ENCODE measurements around the gene NHEJ1. TPM values are rescaled to one million over a fixed set of nuclear protein-coding genes. Genes with fewer than 3 reads are reported as not detected.

NHEJ1 gene
- polyA plus RNA-seq, 4 donors, result 19.3 to 47.1 (median 36.6) TPM

- Histone ChIP-seq H3K4me1 (ENCODE audit: control insufficient read depth in 3 of 3, insufficient read depth in 2 of 3, low read depth in 1 of 3, low read length in 2 of 3) (peaks cover 3 to 26% (median 7%) of the 10 kb centered on the region in 3 donors), H3K36me3 (ENCODE audit: control insufficient read depth in 3 of 3, insufficient read depth in 2 of 3, low read depth in 1 of 3, low read length in 3 of 3) (peaks cover 2 to 48% (median 16%) of the 10 kb centered on the region in 3 donors), H3K27me3 (ENCODE audit: control insufficient read depth in 3 of 3, insufficient read depth in 3 of 3, low read length in 3 of 3) (no peaks in the 10 kb centered on the region), H3K9me3 (ENCODE audit: control insufficient read depth in 2 of 2, insufficient read depth in 1 of 2, low read depth in 1 of 2, low read length in 1 of 2) (no peaks in the 10 kb centered on the region), H3K4me3 (ENCODE audit: low read depth in 1 of 3, low read length in 3 of 3) (no peak overlapping the region), H3K27ac (ENCODE audit: low read depth in 1 of 3, low read length in 2 of 3) (peak overlapping the region in 1 of 3 donors; percentile 60)
- no peak for DNase-seq
- 86 to 89% (median 87%) methylated on average over 16 of the region's 16 CpGs for WGBS, 3 donors
- FAIRE-seq, result no peak
These were observed 11.9 kb upstream of the NHEJ1 start for GRCh38 chr2:219172231-219173154.

- H3K27ac ChIP-seq (ENCODE audit: low read depth in 1 of 3, low read length in 2 of 3), result peak overlapping the region in 2 of 3 donors; percentile 47 to 60
- no peaks in the 10 kb centered on the region for H3K27me3 ChIP-seq (ENCODE audit: control insufficient read depth in 3 of 3, insufficient read depth in 3 of 3, low read length in 3 of 3)
- peaks cover 3 to 22% (median 7%) of the 10 kb centered on the region in 3 donors for H3K4me1 ChIP-seq (ENCODE audit: control insufficient read depth in 3 of 3, insufficient read depth in 2 of 3, low read depth in 1 of 3, low read length in 2 of 3)
- H3K4me3 ChIP-seq (ENCODE audit: low read depth in 1 of 3, low read length in 3 of 3), result no peak overlapping the region
- peaks cover 2 to 50% (median 16%) of the 10 kb centered on the region in 3 donors for H3K36me3 ChIP-seq (ENCODE audit: control insufficient read depth in 3 of 3, insufficient read depth in 2 of 3, low read depth in 1 of 3, low read length in 3 of 3)
- WGBS, 3 donors, result 46 to 57% (median 47%) methylated on average over 6 of the region's 6 CpGs
- H3K9me3 ChIP-seq (ENCODE audit: control insufficient read depth in 2 of 2, insufficient read depth in 1 of 2, low read depth in 1 of 2, low read length in 1 of 2), result no peaks in the 10 kb centered on the region
- FAIRE-seq (no peak), DNase-seq (peak; percentile 50 to 57)
These were observed 10.6 kb upstream of the NHEJ1 start for GRCh38 chr2:219171231-219171651.

GRCh38 chr2:219169930-219170654, 9.5 kb upstream of the NHEJ1 start, which contains the start of gene SLC23A3:
Gene SLC23A3 (minus strand): TSS chr2:219170029. CDS start chr2:219169984, 45 bp downstream.
- H3K9me3 ChIP-seq (ENCODE audit: control insufficient read depth in 2 of 2, insufficient read depth in 1 of 2, low read depth in 1 of 2, low read length in 1 of 2), result no peaks in the 10 kb centered on the region
- peaks cover 2 to 43% (median 16%) of the 10 kb centered on the region in 3 donors for H3K36me3 ChIP-seq (ENCODE audit: control insufficient read depth in 3 of 3, insufficient read depth in 2 of 3, low read depth in 1 of 3, low read length in 3 of 3)
- peaks cover 0 to 22% (median 7%) of the 10 kb centered on the region in 3 donors for H3K4me1 ChIP-seq (ENCODE audit: control insufficient read depth in 3 of 3, insufficient read depth in 2 of 3, low read depth in 1 of 3, low read length in 2 of 3)
- peak within 1 kb of the TSS in 1 of 3 donors; percentile 23 for H3K4me3 ChIP-seq (ENCODE audit: low read depth in 1 of 3, low read length in 3 of 3)
- 39 to 77% (median 63%) methylated on average over 10 of the region's 10 CpGs for WGBS, 3 donors
- H3K27me3 ChIP-seq (ENCODE audit: control insufficient read depth in 3 of 3, insufficient read depth in 3 of 3, low read length in 3 of 3), result no peaks in the 10 kb centered on the region
- FAIRE-seq (no peak), DNase-seq (peak; percentile 57 to 91)
- H3K27ac ChIP-seq (ENCODE audit: low read depth in 1 of 3, low read length in 2 of 3), result peak within 1 kb of the TSS in 2 of 3 donors; percentile 2 to 13

GRCh38 chr2:219168932-219169331, 8.3 kb upstream of the NHEJ1 start:
- no peaks in the 10 kb centered on the region for H3K27me3 ChIP-seq (ENCODE audit: control insufficient read depth in 3 of 3, insufficient read depth in 3 of 3, low read length in 3 of 3)
- peaks cover 2 to 33% (median 8%) of the 10 kb centered on the region in 3 donors for H3K36me3 ChIP-seq (ENCODE audit: control insufficient read depth in 3 of 3, insufficient read depth in 2 of 3, low read depth in 1 of 3, low read length in 3 of 3)
- H3K4me3 ChIP-seq (ENCODE audit: low read depth in 1 of 3, low read length in 3 of 3), result no peak overlapping the region
- FAIRE-seq (no peak), DNase-seq (peak in 1 of 2 donors; percentile 43)
- H3K9me3 ChIP-seq (ENCODE audit: control insufficient read depth in 2 of 2, insufficient read depth in 1 of 2, low read depth in 1 of 2, low read length in 1 of 2), result no peaks in the 10 kb centered on the region
- no peak overlapping the region for H3K27ac ChIP-seq (ENCODE audit: low read depth in 1 of 3, low read length in 2 of 3)
- H3K4me1 ChIP-seq (ENCODE audit: control insufficient read depth in 3 of 3, insufficient read depth in 2 of 3, low read depth in 1 of 3, low read length in 2 of 3), result peaks cover 0 to 22% (median 5%) of the 10 kb centered on the region in 3 donors

- Histone ChIP-seq H3K36me3 (ENCODE audit: control insufficient read depth in 3 of 3, insufficient read depth in 2 of 3, low read depth in 1 of 3, low read length in 3 of 3) (peaks cover 0 to 29% (median 8%) of the 10 kb centered on the region in 3 donors), H3K4me3 (ENCODE audit: low read depth in 1 of 3, low read length in 3 of 3) (no peak overlapping the region), H3K9me3 (ENCODE audit: control insufficient read depth in 2 of 2, insufficient read depth in 1 of 2, low read depth in 1 of 2, low read length in 1 of 2) (no peaks in the 10 kb centered on the region), H3K4me1 (ENCODE audit: control insufficient read depth in 3 of 3, insufficient read depth in 2 of 3, low read depth in 1 of 3, low read length in 2 of 3) (peaks cover 0 to 22% (median 5%) of the 10 kb centered on the region in 3 donors), H3K27ac (ENCODE audit: low read depth in 1 of 3, low read length in 2 of 3) (no peak overlapping the region), H3K27me3 (ENCODE audit: control insufficient read depth in 3 of 3, insufficient read depth in 3 of 3, low read length in 3 of 3) (no peaks in the 10 kb centered on the region)
- WGBS, 3 donors, result 34 to 53% (median 47%) methylated on average over 6 of the region's 6 CpGs
- FAIRE-seq (no peak), DNase-seq (no peak)
These were observed 7.9 kb upstream of the NHEJ1 start for GRCh38 chr2:219168526-219168925.

DNA sequence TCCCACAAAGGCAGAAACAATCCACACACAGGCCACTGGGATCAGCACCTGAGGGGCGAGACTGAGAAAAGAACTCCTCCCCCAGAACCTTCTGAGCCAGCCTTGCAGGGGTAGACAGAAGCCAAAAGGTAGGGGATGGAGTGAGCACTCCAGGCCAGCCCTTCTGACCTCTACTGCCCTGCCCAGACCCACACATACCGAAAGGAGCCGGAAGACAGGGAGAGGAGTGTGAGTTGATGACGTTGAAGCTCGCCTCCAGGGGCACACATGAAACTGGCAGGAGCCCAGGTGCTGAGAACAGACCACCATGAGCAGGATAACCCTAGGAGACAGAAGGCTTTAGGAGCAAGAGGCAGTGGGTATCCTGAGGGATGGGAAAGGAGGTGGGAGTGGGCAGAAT, 7.4 kb upstream of the NHEJ1 start:
- FAIRE-seq, result no peak
- WGBS, 3 donors, result 76 to 92% (median 83%) methylated on average over 5 of the region's 5 CpGs

DNA sequence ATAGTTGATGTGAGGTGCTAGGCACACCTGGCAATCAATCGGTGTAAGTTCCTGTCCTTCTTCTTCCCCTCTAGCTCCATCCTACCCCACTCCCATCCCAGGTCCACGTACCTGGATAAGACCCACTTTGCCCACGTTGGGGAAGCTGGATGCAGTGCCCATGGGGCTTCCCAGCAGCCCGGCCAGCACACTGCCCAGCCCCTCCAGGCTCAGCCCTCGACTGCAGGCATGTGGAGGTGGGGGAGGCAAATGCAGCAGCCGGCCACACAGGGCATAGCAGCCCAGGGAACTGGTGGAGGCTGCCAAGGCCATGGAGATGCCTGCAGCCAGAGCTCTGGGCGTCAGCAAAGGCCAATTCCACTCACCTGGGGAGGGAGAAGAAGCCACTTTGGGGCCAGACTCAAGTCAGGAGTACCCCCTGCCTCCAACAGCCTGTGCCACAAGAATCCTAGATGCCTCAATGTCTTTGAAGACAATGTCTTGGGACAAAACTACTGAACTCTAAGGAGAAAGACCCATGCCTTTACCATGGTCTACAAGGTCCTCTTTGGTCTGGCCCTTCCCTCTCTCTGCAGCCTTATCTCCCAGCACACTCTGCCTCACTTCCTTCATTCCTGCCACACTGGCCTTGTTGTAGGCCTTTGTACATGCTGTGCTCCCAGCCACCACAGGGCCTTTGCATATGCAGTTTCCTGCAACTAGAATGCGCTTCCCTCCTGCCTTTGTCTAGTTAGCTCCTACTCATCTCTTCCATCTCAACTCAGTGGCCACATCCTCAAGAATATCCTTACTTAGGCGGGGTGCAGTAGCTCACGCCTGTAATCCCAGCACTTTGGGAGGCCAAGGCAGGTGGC, 4.7 kb upstream of the NHEJ1 start:
- FAIRE-seq (no peak), DNase-seq (no peak)
- peaks cover 0 to 8% (median 0%) of the 10 kb centered on the region in 3 donors for H3K36me3 ChIP-seq (ENCODE audit: control insufficient read depth in 3 of 3, insufficient read depth in 2 of 3, low read depth in 1 of 3, low read length in 3 of 3)
- peaks cover 5 to 20% (median 5%) of the 10 kb centered on the region in 3 donors for H3K4me1 ChIP-seq (ENCODE audit: control insufficient read depth in 3 of 3, insufficient read depth in 2 of 3, low read depth in 1 of 3, low read length in 2 of 3)
- no peaks in the 10 kb centered on the region for H3K27me3 ChIP-seq (ENCODE audit: control insufficient read depth in 3 of 3, insufficient read depth in 3 of 3, low read length in 3 of 3)
- no peak overlapping the region for H3K4me3 ChIP-seq (ENCODE audit: low read depth in 1 of 3, low read length in 3 of 3)
- 63 to 86% (median 78%) methylated on average over 10 of the region's 10 CpGs for WGBS, 3 donors
- H3K27ac ChIP-seq (ENCODE audit: low read depth in 1 of 3, low read length in 2 of 3), result no peak overlapping the region
- no peaks in the 10 kb centered on the region for H3K9me3 ChIP-seq (ENCODE audit: control insufficient read depth in 2 of 2, insufficient read depth in 1 of 2, low read depth in 1 of 2, low read length in 1 of 2)

More for the DNA sequence above, 7.4 kb upstream of the NHEJ1 start:
- peaks cover 0 to 26% (median 5%) of the 10 kb centered on the region in 3 donors for H3K36me3 ChIP-seq (ENCODE audit: control insufficient read depth in 3 of 3, insufficient read depth in 2 of 3, low read depth in 1 of 3, low read length in 3 of 3)
- H3K27ac ChIP-seq (ENCODE audit: low read depth in 1 of 3, low read length in 2 of 3), result no peak overlapping the region
- H3K4me1 ChIP-seq (ENCODE audit: control insufficient read depth in 3 of 3, insufficient read depth in 2 of 3, low read depth in 1 of 3, low read length in 2 of 3), result peaks cover 0 to 22% (median 5%) of the 10 kb centered on the region in 3 donors
- no peaks in the 10 kb centered on the region for H3K27me3 ChIP-seq (ENCODE audit: control insufficient read depth in 3 of 3, insufficient read depth in 3 of 3, low read length in 3 of 3)
- no peaks in the 10 kb centered on the region for H3K9me3 ChIP-seq (ENCODE audit: control insufficient read depth in 2 of 2, insufficient read depth in 1 of 2, low read depth in 1 of 2, low read length in 1 of 2)
- no peak for DNase-seq
- H3K4me3 ChIP-seq (ENCODE audit: low read depth in 1 of 3, low read length in 3 of 3), result no peak overlapping the region

Data from small intestine (tissue), 7 donors.